ENCODE results near the gene SNAPC2. TPM values are rescaled to one million over a fixed set of nuclear protein-coding genes. Genes with fewer than 3 reads are reported as not detected.

SNAPC2 gene
- total RNA-seq, 1 experiment from 2014 or later = 63.0 TPM

GRCh38 chr19:7930765-7931164 is 10.6 kb downstream of the SNAPC2 start:
- Histone ChIP-seq H3K4me1 (ENCODE audit: control insufficient read depth, insufficient read depth, low read length) (peaks cover 44% of the 10 kb centered on the region), H3K27me3 (ENCODE audit: control insufficient read depth, insufficient read depth, low read length) (no peaks in the 10 kb centered on the region), H3K9me3 (ENCODE audit: control insufficient read depth, insufficient read depth, low read depth, low read length) (no peaks in the 10 kb centered on the region), H3K27ac (ENCODE audit: low read length) (peak overlapping the region; percentile 23; the same call in 1 of the 2 replicates), H3K36me3 (ENCODE audit: control insufficient read depth, insufficient read depth, low read length) (no peaks in the 10 kb centered on the region; the same call in 1 of the 2 replicates), H3K4me3 (ENCODE audit: low read depth in 2 of 2, low read length in 2 of 2) (no peak overlapping the region)
- TF ChIP-seq CTCF (IDR thresholded peaks at IDR 0.05) (no peak), TCF7L2 (IDR thresholded peaks at IDR 0.05; ENCODE audit: low read depth, low read length) (no peak), POLR2AphosphoS5 (IDR thresholded peaks at IDR 0.05; ENCODE audit: low read depth, low read length) (no peak), REST (IDR thresholded peaks at IDR 0.05; ENCODE audit: insufficient read depth in 1 of 2, low read depth in 2 of 2, low read length in 1 of 2) (no peak), SIN3A (IDR thresholded peaks at IDR 0.05; ENCODE audit: borderline replicate concordance, insufficient read depth, low read depth, low read length) (no peak)
- ChIA-PET POLR2A (interaction anchor here (1.2 kb wide), 1 partner anchor 13 kb away, joined by 3 read pairs; the partner anchor contains the start of gene TIMM44), CTCF (interaction anchor here (0.7 kb wide), 2 partner anchors 11 to 130 kb away, joined by 3 read pairs; no protein-coding TSS in a partner anchor)
- in situ Hi-C loops (cut with HindIII; ENCODE audit: low pct_unique_long_range_greater_than_20kb, low sequenced_read_pairs) = no loop called here
- intact Hi-C loops (cut with micrococcal nuclease; ENCODE audit: unreplicated experiment) = no loop called here
- ATAC-seq (no peak), DNase-seq (ENCODE audit: low read depth, low spot score) (no peak)
- BruUV-seq (replicated peaks) = no TSS peak

GRCh38 chr19:7931221-7932061 is 11.3 kb downstream of the SNAPC2 start:
- Histone ChIP-seq H3K27ac (ENCODE audit: low read length) (peak overlapping the region; percentile 23; the same call in 1 of the 2 replicates), H3K4me3 (ENCODE audit: low read depth in 2 of 2, low read length in 2 of 2) (no peak overlapping the region), H3K27me3 (ENCODE audit: control insufficient read depth, insufficient read depth, low read length) (no peaks in the 10 kb centered on the region), H3K36me3 (ENCODE audit: control insufficient read depth, insufficient read depth, low read length) (no peaks in the 10 kb centered on the region; the same call in 1 of the 2 replicates), H3K4me1 (ENCODE audit: control insufficient read depth, insufficient read depth, low read length) (peaks cover 41% of the 10 kb centered on the region), H3K9me3 (ENCODE audit: control insufficient read depth, insufficient read depth, low read depth, low read length) (no peaks in the 10 kb centered on the region)
- DNase-seq (ENCODE audit: low read depth, low spot score) = no peak
- CTCF ChIA-PET = interaction anchor here (0.7 kb wide), 2 partner anchors 10 to 130 kb away, joined by 3 read pairs; no protein-coding TSS in a partner anchor
- no TSS peak for BruUV-seq (replicated peaks)
- TF ChIP-seq CTCF (IDR thresholded peaks at IDR 0.05) (no peak), POLR2AphosphoS5 (IDR thresholded peaks at IDR 0.05; ENCODE audit: low read depth, low read length) (no peak), TCF7L2 (IDR thresholded peaks at IDR 0.05; ENCODE audit: low read depth, low read length) (no peak), SIN3A (IDR thresholded peaks at IDR 0.05; ENCODE audit: borderline replicate concordance, insufficient read depth, low read depth, low read length) (no peak), REST (IDR thresholded peaks at IDR 0.05; ENCODE audit: insufficient read depth in 1 of 2, low read depth in 2 of 2, low read length in 1 of 2) (no peak)
- POLR2A ChIA-PET = interaction anchor here (1.2 kb wide), 1 partner anchor 12 kb away, joined by 3 read pairs; the partner anchor contains the start of gene TIMM44
- no peak for ATAC-seq
- intact Hi-C loops (cut with micrococcal nuclease; ENCODE audit: unreplicated experiment) (no loop called here), in situ Hi-C loops (cut with HindIII; ENCODE audit: low pct_unique_long_range_greater_than_20kb, low sequenced_read_pairs) (no loop called here)

All from Panc1 (cell line).